Skeletal muscle satellite cell (primary cell): ENCODE data around the gene EPHB1.
"Not testable (repeated sequence)": the region's sequence is repeated elsewhere in the genome, so short reads cannot be mapped to it uniquely, and the experiment has no call there.

ENCODE experiments used
- H3K27me3 ChIP-seq: 2 replicates; pipeline ENCODE4 v1.7.0; 2013; ENCODE audit warnings: low read length; ENCODE audit not compliant: control insufficient read depth, insufficient read depth
- H3K36me3 ChIP-seq: 2 replicates; pipeline ENCODE4 v1.7.0; 2013; ENCODE audit warnings: mild to moderate bottlenecking, control low read depth, low read length; ENCODE audit not compliant: insufficient read depth
- H3K4me1 ChIP-seq: 2 replicates; pipeline ENCODE4 v1.7.0; 2013; ENCODE audit warnings: low read length; ENCODE audit not compliant: control insufficient read depth, insufficient read depth
- H3K4me2 ChIP-seq: 2 replicates; pipeline ENCODE4 v1.7.0; 2013; ENCODE audit warnings: mild to moderate bottlenecking, low read length
- H3K4me3 ChIP-seq: 2 replicates; pipeline ENCODE4 v1.7.0; 2013; ENCODE audit warnings: low read length
- H3K9ac ChIP-seq: 2 replicates; pipeline ENCODE4 v1.7.0; 2013; ENCODE audit warnings: mild to moderate bottlenecking, low read depth, low read length, moderate library complexity
- H3K9me3 ChIP-seq: replicated peaks from 2 replicates; pipeline ENCODE4 v1.7.0; 2013; ENCODE audit warnings: mild to moderate bottlenecking, control low read depth, low read length

The EPHB1 gene

DNA sequence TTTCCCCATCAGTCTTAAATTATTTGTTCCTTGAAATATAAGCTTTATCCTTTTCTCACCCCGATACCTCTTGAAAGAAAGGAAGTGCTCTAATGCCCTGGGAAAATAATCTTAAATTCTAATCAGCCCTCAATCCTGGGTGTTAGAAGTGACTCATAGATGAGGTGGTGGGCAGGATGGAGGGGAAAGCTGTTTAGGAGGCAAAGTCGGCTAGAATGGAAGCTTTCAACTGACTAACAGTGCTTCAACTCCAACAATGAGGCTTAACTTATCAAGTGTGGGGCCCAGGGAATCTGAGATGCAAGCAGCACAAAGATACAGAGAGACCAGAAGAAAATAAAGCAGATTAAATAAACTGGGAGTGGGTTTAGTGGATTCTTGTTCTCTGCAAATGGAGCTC is 175.8 kb downstream of the EPHB1 start:
- Histone ChIP-seq H3K36me3 (no peaks in the 10 kb centered on the region), H3K4me2 (no peak overlapping the region), H3K4me3 (no peak overlapping the region), H3K9ac (no peak overlapping the region), H3K27me3 (no peaks in the 10 kb centered on the region), H3K4me1 (no peaks in the 10 kb centered on the region), H3K9me3 (no peaks in the 10 kb centered on the region)

DNA sequence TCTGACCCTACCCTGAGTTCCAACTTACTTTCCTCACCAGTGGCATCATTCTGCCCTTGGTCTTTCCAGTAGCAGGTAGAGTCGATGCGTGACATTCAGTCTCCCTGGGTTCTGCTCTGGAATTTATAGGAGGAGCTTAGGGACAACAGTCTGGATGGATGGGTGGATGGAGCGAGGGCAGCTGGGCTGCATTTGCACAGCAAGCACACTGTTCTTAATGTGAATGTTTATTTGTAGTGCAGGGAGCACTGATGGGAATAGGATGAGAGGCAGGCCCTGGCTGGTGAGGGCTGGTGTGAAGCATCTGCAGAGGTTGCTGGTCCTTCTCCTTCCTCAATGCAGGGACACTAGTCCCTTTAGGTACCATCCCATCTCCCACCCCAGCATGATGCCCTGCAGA is 176.2 kb downstream of the EPHB1 start:
- Histone ChIP-seq H3K27me3 (no peaks in the 10 kb centered on the region), H3K4me2 (no peak overlapping the region), H3K36me3 (no peaks in the 10 kb centered on the region), H3K9me3 (no peaks in the 10 kb centered on the region), H3K4me1 (no peaks in the 10 kb centered on the region), H3K9ac (no peak overlapping the region), H3K4me3 (no peak overlapping the region)

DNA sequence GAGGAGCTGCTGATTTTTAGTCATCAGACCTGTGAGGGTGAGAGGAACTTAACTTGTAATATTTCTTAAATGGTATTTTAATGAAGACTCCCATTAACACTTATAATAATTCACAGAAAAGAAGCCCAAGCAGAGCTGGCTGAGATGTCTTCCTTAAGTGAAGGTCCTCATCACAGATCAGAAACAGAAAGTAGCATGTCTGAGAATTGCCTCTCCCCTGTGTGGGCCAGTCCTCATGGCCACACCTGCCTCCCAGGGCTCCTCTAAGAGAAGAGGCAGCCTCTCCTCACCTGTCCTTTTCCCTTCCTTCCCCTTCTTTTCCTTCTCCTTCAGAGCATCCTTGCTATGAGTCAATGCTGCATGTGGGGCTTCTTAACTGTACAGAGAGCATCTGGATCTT is 176.8 kb downstream of the EPHB1 start:
- H3K36me3 ChIP-seq, H3K9me3 ChIP-seq, H3K27me3 ChIP-seq, H3K4me2 ChIP-seq, H3K9ac ChIP-seq, H3K4me3 ChIP-seq, H3K4me1 ChIP-seq: not testable (repeated sequence)

DNA sequence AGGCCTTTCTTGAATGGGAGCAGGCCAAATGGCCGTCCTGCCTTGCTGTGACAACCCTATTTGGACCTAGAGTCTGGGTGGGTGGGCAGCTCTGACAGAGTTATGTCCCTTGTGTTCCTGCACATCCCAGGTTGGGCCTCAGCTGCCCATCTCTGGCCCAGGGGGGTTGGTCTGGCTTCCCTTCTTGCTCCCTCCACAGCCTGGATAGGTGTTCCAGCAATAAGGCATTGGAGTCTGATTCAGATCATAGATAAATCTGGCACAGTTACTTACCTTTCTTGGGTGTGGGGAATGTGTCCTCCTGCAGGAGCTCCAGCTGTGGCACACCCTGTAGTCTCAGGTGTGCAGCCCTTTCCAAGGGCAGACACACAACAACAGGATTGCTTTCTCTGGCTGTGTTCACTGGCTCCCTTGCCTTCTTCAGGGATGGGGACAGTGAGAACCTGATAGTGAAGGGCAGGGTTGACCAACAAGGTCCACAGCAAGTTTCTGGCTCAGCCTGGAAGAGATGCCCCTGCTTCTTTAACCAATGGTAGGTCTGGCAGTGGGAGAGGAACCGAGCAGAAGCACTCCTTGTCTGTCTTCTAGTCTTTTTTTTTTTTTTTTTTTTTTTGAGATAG is 177.9 kb downstream of the EPHB1 start:
- H3K9ac ChIP-seq: no peak overlapping the region

DNA sequence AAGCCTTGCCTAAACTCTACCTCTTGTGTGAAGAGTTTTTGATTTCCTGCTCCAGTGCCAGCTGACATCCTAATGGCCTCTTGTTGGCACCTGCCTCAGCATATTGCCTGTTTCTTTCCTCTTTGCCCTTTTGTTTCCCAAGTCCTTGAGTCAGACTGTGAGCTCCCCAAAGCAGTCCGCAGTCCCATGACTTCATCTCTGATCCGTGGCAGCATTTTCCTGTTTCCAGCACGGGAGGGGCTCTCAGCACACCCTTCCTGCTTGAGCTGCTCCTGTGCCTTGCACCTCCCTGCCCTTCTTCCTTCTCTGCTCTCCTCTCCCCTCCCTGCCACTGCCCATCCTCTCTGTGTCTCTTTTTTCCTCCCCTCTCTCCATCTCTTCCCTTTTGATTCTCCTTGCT is 179.6 kb downstream of the EPHB1 start:
- Histone ChIP-seq H3K4me1 (no peaks in the 10 kb centered on the region), H3K4me3 (no peak overlapping the region), H3K36me3 (no peaks in the 10 kb centered on the region), H3K9me3 (no peaks in the 10 kb centered on the region), H3K9ac (no peak overlapping the region), H3K4me2 (no peak overlapping the region), H3K27me3 (no peaks in the 10 kb centered on the region)

More for the DNA sequence above, 177.9 kb downstream of the EPHB1 start:
- Histone ChIP-seq H3K36me3 (no peaks in the 10 kb centered on the region), H3K9me3 (no peaks in the 10 kb centered on the region), H3K4me1 (no peaks in the 10 kb centered on the region), H3K4me2 (no peak overlapping the region), H3K27me3 (no peaks in the 10 kb centered on the region), H3K4me3 (no peak overlapping the region)

DNA sequence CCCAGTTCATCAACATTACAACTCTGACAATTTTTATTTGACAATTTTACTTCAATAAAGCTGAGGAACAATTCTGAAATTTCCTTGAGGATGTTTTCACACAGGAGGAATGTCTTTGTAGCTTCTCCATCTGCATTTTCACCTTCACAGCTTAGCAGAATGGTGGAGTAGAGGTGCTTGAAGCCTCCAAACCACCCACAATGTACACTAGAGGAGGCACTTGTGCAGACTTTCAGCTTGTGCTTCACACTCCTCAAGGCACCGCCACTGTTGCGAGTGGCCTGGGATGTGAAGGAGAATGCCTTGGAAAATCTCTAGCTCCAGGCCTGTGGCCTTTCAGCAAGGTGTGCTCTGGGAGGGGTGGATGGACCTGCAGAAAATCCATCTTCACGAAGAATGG is 181.9 kb downstream of the EPHB1 start:
- no peaks in the 10 kb centered on the region for H3K27me3 ChIP-seq
- no peaks in the 10 kb centered on the region for H3K4me1 ChIP-seq
- H3K36me3 ChIP-seq: no peaks in the 10 kb centered on the region
- no peaks in the 10 kb centered on the region for H3K9me3 ChIP-seq
- no peak overlapping the region for H3K4me2 ChIP-seq
- no peak overlapping the region for H3K9ac ChIP-seq
- H3K4me3 ChIP-seq: no peak overlapping the region

DNA sequence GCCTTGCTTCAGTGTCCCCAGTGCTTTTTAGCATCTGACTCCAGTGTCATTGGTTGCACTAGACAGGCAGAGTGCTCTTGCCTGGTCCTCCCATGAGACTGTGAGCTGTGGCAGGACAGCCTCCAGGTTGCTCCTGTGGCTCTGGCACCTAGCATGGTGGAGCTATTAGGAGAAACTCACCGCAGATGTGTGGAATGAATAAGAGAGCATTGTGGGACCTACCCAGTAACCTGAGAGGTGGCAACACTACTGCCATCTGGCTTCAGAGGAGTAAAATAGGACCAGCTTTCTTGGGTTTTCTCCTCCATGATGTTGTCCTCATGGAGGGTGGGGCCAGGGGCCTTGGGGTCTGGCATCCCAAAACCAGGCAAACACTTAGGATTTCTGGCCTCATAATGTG is 183.6 kb downstream of the EPHB1 start:
- Histone ChIP-seq H3K9ac (no peak overlapping the region), H3K4me1 (no peaks in the 10 kb centered on the region), H3K4me2 (no peak overlapping the region), H3K9me3 (no peaks in the 10 kb centered on the region), H3K36me3 (no peaks in the 10 kb centered on the region), H3K4me3 (no peak overlapping the region), H3K27me3 (no peaks in the 10 kb centered on the region)

DNA sequence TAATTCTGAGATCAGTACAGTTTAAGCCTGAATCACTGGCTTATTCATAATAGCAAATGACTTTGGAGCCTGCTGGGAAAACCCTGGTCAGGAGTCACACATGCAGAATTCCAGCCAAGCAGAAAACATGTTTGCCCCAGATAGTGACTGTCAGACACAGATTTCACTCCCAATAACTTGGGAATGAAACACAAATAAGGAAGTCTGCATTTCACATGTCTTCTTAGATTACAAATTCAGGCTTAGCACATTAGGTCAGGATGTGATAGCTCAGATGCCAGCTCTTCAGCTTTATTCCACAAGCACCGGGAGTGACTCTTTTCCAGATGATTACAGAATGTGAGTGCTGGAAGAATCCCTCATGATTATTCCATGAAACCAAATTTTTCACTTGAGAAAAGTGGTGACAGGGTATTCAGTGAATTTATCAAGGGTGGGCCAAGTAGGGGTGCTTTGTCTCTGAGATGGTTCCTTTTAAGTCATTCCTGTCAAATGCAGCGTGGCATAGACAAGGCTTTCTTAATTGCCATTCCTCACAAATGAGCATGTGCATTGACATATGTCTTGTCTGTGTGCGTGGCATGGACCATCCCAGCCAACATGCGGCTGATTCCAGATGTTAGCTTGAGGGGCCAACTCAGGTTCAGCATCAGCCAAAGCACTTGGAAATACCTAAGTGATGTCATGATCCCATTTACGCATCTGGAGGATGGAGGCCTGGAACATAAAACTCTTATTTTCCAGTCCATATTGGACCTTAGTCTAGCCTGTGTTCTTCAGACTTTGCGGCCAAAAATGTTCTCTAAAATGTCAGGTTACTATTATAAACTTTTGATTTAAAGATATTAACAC is 191.0 kb downstream of the EPHB1 start:
- Histone ChIP-seq H3K9ac (no peak overlapping the region), H3K4me3 (no peak overlapping the region), H3K4me2 (no peak overlapping the region), H3K27me3 (peaks cover 2% of the 10 kb centered on the region), H3K9me3 (no peaks in the 10 kb centered on the region), H3K4me1 (no peaks in the 10 kb centered on the region), H3K36me3 (no peaks in the 10 kb centered on the region)

DNA sequence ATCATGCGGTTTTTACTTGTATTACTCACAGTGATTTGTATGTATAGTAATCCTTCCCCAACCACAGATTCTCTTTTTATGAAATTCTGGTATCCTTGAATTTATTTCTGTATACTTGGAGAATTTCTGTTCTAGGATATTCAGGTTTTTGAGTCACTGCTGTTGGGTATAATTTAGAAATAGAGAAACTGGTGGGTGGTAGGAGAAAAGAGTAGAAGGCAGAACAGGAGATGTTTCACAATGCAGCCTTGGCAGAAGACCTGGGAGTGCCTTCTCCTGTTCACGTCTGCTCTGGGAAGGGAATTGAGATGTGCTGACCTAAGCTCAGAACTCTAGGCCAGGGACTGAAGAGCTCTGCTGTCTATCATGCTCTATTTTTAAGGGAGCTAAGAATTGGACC is 193.6 kb downstream of the EPHB1 start:
- H3K4me2 ChIP-seq: no peak overlapping the region
- H3K27me3 ChIP-seq: peaks cover 2% of the 10 kb centered on the region
- no peaks in the 10 kb centered on the region for H3K4me1 ChIP-seq
- no peak overlapping the region for H3K9ac ChIP-seq
- H3K36me3 ChIP-seq: no peaks in the 10 kb centered on the region
- no peak overlapping the region for H3K4me3 ChIP-seq
- no peaks in the 10 kb centered on the region for H3K9me3 ChIP-seq

DNA sequence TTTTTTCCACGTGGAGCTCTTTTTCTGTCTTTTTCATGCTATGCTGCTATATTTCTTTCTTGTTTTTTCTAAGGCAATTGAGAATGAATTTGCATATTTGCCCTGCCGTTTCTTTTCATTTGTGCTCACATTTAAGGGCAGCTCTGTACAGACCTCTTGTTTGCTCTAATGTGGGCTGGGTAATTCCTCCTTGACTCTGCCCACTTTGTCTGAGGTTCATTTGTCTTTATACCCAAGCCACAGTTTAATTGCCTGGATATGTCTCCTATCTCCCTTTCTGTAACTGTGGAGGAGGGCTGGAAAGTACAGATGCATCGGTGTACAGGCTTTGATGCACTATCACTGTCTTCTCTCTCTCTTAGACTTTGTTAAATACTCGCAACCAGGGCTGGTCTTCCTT is 195.9 kb downstream of the EPHB1 start:
- Histone ChIP-seq H3K9me3 (no peaks in the 10 kb centered on the region), H3K4me3 (no peak overlapping the region), H3K27me3 (peaks cover 2% of the 10 kb centered on the region), H3K36me3 (no peaks in the 10 kb centered on the region), H3K4me2 (no peak overlapping the region), H3K9ac (no peak overlapping the region), H3K4me1 (no peaks in the 10 kb centered on the region)

DNA sequence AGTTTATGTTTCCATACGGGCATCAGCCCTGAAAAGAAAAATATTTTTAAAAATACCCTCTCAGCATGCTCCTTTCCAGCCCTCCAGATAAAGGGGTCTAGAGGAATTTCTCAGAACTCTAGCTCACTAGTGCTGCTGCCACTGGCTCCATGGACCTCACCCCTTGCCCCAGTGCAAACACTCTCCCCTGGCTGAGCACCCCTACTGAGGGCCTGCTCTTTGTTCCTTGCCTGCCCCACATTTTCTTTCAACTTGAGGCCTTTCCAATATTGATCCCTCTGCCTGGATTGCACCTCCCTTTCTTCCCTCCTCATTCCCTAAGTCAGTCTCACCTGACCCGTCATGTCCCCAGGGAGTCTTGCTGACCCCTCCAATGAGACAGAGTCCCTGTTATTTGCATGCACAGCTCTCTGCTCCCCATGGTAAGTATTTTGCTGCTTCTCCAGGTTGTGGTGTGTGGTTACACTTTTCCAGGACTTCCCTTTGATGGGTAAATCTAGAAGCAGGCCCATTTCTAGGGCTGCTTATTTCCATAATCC is 196.5 kb downstream of the EPHB1 start:
- H3K36me3 ChIP-seq: no peaks in the 10 kb centered on the region
- H3K4me1 ChIP-seq: no peaks in the 10 kb centered on the region
- peaks cover 2% of the 10 kb centered on the region for H3K27me3 ChIP-seq
- H3K4me2 ChIP-seq: no peak overlapping the region
- H3K9ac ChIP-seq: no peak overlapping the region
- no peaks in the 10 kb centered on the region for H3K9me3 ChIP-seq
- no peak overlapping the region for H3K4me3 ChIP-seq

DNA sequence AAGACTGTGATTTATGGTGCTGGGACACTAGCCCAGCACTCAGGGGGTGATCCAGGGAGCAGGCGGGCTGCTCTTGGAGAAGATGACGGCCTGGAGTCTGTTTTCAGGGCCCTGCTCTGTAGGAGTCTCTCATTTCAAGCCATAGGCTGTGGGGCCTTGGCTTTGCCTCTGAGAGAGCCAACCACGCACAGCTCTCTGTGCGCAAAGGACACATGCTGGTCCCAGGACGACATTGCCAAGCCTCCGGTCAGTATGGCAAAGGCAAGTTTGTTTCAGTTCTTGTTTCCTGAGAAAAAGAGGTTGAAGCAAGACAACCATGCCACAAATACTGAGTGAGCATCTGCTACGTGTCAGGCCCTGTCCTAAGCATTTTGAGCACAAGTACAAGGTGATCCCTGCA is 197.1 kb downstream of the EPHB1 start:
- H3K9me3 ChIP-seq: no peaks in the 10 kb centered on the region
- no peak overlapping the region for H3K9ac ChIP-seq
- H3K4me1 ChIP-seq: no peaks in the 10 kb centered on the region
- no peak overlapping the region for H3K4me3 ChIP-seq
- H3K36me3 ChIP-seq: no peaks in the 10 kb centered on the region
- peaks cover 2% of the 10 kb centered on the region for H3K27me3 ChIP-seq
- H3K4me2 ChIP-seq: no peak overlapping the region
